PC-3 (cell line): ENCODE results near the gene MYL9. TPM values are rescaled to one million over a fixed set of nuclear protein-coding genes. Genes with fewer than 3 reads are reported as not detected.

Source experiments
- ATAC-seq: fragments of 200-7000 bp; cut with Tn5 transposase; 2 replicates; pipeline ENCODE4 v1.9.1; 2020; ENCODE audit warnings: mild to moderate bottlenecking, moderate library complexity
- BruUV-seq: library from RNA; stranded (reverse); fragments of 400-500 nt; replicated peaks from 2 replicates; lab custom pipeline; 2021; lab: Mats Ljungman, UMichigan
- CTCF ChIA-PET: fragments of 300-600 bp; sonication (Branson Sonifier 250); formaldehyde crosslinking; loops from one replicate; lab custom pipeline; 2022; ENCODE audit warnings: antibody characterized with exemption; lab: Charles Lee
- POLR2A ChIA-PET: fragments of 300-600 bp; sonication (Branson Sonifier 250); formaldehyde crosslinking; loops from one replicate; lab custom pipeline; 2022; ENCODE audit warnings: antibody characterized with exemption; ENCODE audit not compliant: unreplicated experiment; lab: Charles Lee
- DNase-seq: peaks from one replicate; pipeline ENCODE4 v3.0.0-alpha.2; 2015
- H2AFZ ChIP-seq: fragments of 300-600 bp; sonication (generic); 2 replicates; pipeline ENCODE4 v1.6.0; 2016; ENCODE audit warnings: antibody characterized with exemption, low read length
- H3F3A ChIP-seq: fragments of 300-600 bp; sonication (generic); one replicate; pipeline ENCODE4 v1.6.0; 2017; ENCODE audit warnings: antibody characterized with exemption, low read length, control low read depth, mild to moderate bottlenecking; ENCODE audit not compliant: unreplicated experiment
- H3K27ac ChIP-seq: fragments of 300-600 bp; sonication (generic); 2 replicates; pipeline ENCODE4 v1.5.1; 2016; ENCODE audit warnings: mild to moderate bottlenecking, low read length
- H3K27me3 ChIP-seq: fragments of 300-600 bp; sonication (generic); 2 replicates; pipeline ENCODE4 v1.6.1; 2016; ENCODE audit warnings: low read length, mixed read lengths
- H3K36me3 ChIP-seq: fragments of 300-600 bp; sonication (generic); 2 replicates; pipeline ENCODE4 v1.6.1; 2016; ENCODE audit warnings: low read depth, mixed run types, low read length, mixed read lengths
- H3K4me1 ChIP-seq: fragments of 300-600 bp; sonication (generic); 2 replicates; pipeline ENCODE4 v1.5.1; 2016; ENCODE audit warnings: low read length; ENCODE audit not compliant: insufficient read depth
- H3K4me2 ChIP-seq: fragments of 300-600 bp; sonication (generic); 2 replicates; pipeline ENCODE4 v1.6.0; 2016; ENCODE audit warnings: low read length
- H3K4me3 ChIP-seq: fragments of 300-600 bp; sonication (generic); 2 replicates; pipeline ENCODE4 v1.5.1; 2016; ENCODE audit warnings: mild to moderate bottlenecking, low read length, mixed read lengths
- H3K79me2 ChIP-seq: fragments of 300-600 bp; sonication (generic); 2 replicates; pipeline ENCODE4 v1.6.1; 2017; ENCODE audit warnings: low read length, mixed read lengths
- H3K9ac ChIP-seq: fragments of 300-600 bp; sonication (generic); 2 replicates; pipeline ENCODE4 v1.6.0; 2016; ENCODE audit warnings: mild to moderate bottlenecking, low read length
- H3K9me2 ChIP-seq: fragments of 300-600 bp; sonication (generic); replicated peaks from 2 replicates; pipeline ENCODE4 v1.6.1; 2016; ENCODE audit warnings: mixed run types, low read length, mixed read lengths
- H3K9me3 ChIP-seq: fragments of 300-600 bp; sonication (generic); 2 replicates; pipeline ENCODE4 v1.6.1; 2016; ENCODE audit warnings: low read length, mixed read lengths
- H4K20me1 ChIP-seq: fragments of 300-600 bp; sonication (generic); 2 replicates; pipeline ENCODE4 v1.6.1; 2016; ENCODE audit warnings: low read length, mixed read lengths
- CTCF ChIP-seq: fragments of 300-600 bp; sonication (generic); conservative IDR thresholded peaks from 2 replicates; pipeline ENCODE4 v1.5.1; 2017; ENCODE audit warnings: antibody characterized with exemption, low read depth, mild to moderate bottlenecking, low read length
- EZH2 ChIP-seq: fragments of 300-600 bp; sonication (generic); IDR thresholded peaks from one replicate; pipeline ENCODE4 v1.6.1; 2017; ENCODE audit warnings: antibody characterized with exemption, mild to moderate bottlenecking, low read length; ENCODE audit not compliant: unreplicated experiment
- EZH2phosphoT487 ChIP-seq: fragments of 300-600 bp; sonication (generic); IDR thresholded peaks from 2 replicates; pipeline ENCODE4 v1.6.1; 2018; ENCODE audit warnings: mild to moderate bottlenecking, antibody characterized with exemption, low read length, borderline replicate concordance
- intact Hi-C: fragments of 100-400 bp; cut with micrococcal nuclease; formaldehyde crosslinking; loops from 2 replicates; pipeline ENCODE4 v1.9.0; 2023
- total RNA-seq: library from RNA; depleted of rRNA; stranded (reverse); fragments of >200 nt; gene quantifications from 2 replicates; pipeline ENCODE4 v1.2.3, GENCODE V29; 2014

Gene MYL9
- total RNA-seq, 1 experiment from 2014 or later = 12.0 TPM

- ATAC-seq = no peak
- no peaks in the 10 kb centered on the region for H3K79me2 ChIP-seq
- H2AFZ ChIP-seq = no peak overlapping the region
- no peaks in the 10 kb centered on the region for H4K20me1 ChIP-seq
- H3K27me3 ChIP-seq = no peaks in the 10 kb centered on the region
- TF ChIP-seq EZH2phosphoT487 = no peak
- no peak for TF ChIP-seq CTCF
- TF ChIP-seq EZH2 = no peak
- H3K27ac ChIP-seq = no peak overlapping the region
- H3K36me3 ChIP-seq = no peaks in the 10 kb centered on the region
- no peak overlapping the region for H3K9ac ChIP-seq
- DNase-seq = no peak
- intact Hi-C loops = no loop called here
- H3K4me2 ChIP-seq = no peak overlapping the region
- ChIA-PET POLR2A (no interaction called here), CTCF (no interaction called here)
- H3K4me3 ChIP-seq = no peak overlapping the region
- TSS peak; percentile 43 for BruUV-seq
- H3K9me3 ChIP-seq = no peaks in the 10 kb centered on the region
- no peaks in the 10 kb centered on the region for H3K4me1 ChIP-seq
- H3F3A ChIP-seq = no peaks in the 10 kb centered on the region
- H3K9me2 ChIP-seq = no peaks in the 10 kb centered on the region
Measured at GRCh38 chr20:36548704-36549627, 7.6 kb downstream of the MYL9 start.

GRCh38 chr20:36549628-36549941, 8.3 kb downstream of the MYL9 start:
- Histone ChIP-seq H3K4me2 (no peak overlapping the region), H4K20me1 (no peaks in the 10 kb centered on the region), H3K9me3 (no peaks in the 10 kb centered on the region), H3K4me1 (no peaks in the 10 kb centered on the region), H3K27ac (no peak overlapping the region), H3K9me2 (no peaks in the 10 kb centered on the region), H3K27me3 (no peaks in the 10 kb centered on the region), H3K4me3 (no peak overlapping the region), H3F3A (no peaks in the 10 kb centered on the region), H2AFZ (no peak overlapping the region), H3K9ac (no peak overlapping the region), H3K36me3 (no peaks in the 10 kb centered on the region), H3K79me2 (no peaks in the 10 kb centered on the region)
- ChIA-PET CTCF (no interaction called here), POLR2A (no interaction called here)
- intact Hi-C loops = no loop called here
- TF ChIP-seq EZH2phosphoT487 (no peak), CTCF (no peak), EZH2 (no peak)
- no TSS peak for BruUV-seq
- no peak for DNase-seq
- ATAC-seq = no peak

GRCh38 chr20:36549942-36550789, 8.8 kb downstream of the MYL9 start:
- Histone ChIP-seq H3K9me3 (no peaks in the 10 kb centered on the region), H3K4me2 (no peak overlapping the region), H3K36me3 (no peaks in the 10 kb centered on the region), H4K20me1 (no peaks in the 10 kb centered on the region), H3F3A (no peaks in the 10 kb centered on the region), H3K27me3 (no peaks in the 10 kb centered on the region), H3K9me2 (no peaks in the 10 kb centered on the region), H2AFZ (no peak overlapping the region), H3K4me1 (no peaks in the 10 kb centered on the region), H3K27ac (no peak overlapping the region), H3K9ac (no peak overlapping the region), H3K79me2 (no peaks in the 10 kb centered on the region), H3K4me3 (no peak overlapping the region)
- BruUV-seq = no TSS peak
- ChIA-PET CTCF (no interaction called here), POLR2A (no interaction called here)
- ATAC-seq = no peak
- DNase-seq = no peak
- intact Hi-C loops = no loop called here
- TF ChIP-seq EZH2phosphoT487 (no peak), EZH2 (no peak), CTCF (no peak)
